Choroid plexus epithelial cell (primary cell): ENCODE data around the gene CEACAM1.

Experiments
- DNase-seq: peaks from one replicate; pipeline ENCODE4 v3.0.0-alpha.2; 2010; ENCODE audit warnings: low read depth
- H3K4me3 ChIP-seq: 2 replicates; pipeline ENCODE4 v1.5.1; 2011; ENCODE audit warnings: low read depth, mild to moderate bottlenecking, control low read depth, low read length, moderate library complexity
- TF ChIP-seq, protein P1 (sequence below): conservative IDR thresholded peaks from 2 replicates; pipeline ENCODE4 v1.5.1; 2011; ENCODE audit warnings: low read depth, mild to moderate bottlenecking, control low read depth, inconsistent platforms, low read length, moderate library complexity

Gene CEACAM1

DNA sequence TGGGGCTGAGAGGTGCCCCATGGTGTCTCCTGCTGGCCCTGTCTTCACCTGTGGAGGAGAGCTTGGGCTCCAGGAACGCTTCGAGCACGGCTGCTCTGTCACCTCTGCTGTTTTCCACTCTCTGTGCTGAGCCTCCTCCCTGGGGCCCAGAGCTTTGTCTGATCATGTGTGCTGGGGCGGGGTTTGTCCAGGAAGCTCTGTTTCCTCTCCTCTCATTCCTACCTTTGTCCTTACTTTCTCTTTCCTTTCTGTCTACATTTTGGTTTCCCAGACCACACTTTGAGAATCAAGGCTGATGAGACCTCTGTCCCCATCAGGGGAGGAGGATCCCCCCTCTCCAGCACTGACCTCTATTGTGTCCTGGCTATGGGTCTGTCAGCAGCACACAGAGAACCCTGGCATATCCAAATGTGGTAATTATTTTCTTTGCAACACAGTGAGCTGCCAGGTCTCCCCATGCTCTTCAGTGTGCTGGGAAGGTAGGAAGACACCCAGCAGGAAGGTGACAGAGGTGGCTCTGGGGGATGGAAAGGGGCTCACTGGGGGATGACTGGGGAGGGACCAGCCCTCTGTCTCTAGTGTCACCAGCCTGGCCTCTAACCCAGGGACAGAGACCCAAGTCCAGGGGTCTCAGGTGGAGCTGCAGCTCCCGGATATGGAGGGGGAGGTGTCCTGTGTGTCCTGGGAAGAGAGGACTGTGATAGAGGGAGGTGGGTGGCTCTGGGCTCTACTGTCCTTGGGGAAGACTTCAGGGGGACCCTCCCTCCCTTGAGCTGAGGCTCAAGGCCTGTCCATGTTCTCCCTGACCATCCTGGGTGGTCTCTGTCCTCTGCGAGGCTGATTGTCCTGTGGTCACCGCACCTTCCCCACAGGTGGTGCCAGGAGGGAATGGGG is at the start of gene CEACAM1:
Gene CEACAM1, minus strand, starts transcription at position 128 of the 894 bp plus-strand sequence. Its CDS starts 107 bp downstream, at position 21.
- TF ChIP-seq, protein P1, sequence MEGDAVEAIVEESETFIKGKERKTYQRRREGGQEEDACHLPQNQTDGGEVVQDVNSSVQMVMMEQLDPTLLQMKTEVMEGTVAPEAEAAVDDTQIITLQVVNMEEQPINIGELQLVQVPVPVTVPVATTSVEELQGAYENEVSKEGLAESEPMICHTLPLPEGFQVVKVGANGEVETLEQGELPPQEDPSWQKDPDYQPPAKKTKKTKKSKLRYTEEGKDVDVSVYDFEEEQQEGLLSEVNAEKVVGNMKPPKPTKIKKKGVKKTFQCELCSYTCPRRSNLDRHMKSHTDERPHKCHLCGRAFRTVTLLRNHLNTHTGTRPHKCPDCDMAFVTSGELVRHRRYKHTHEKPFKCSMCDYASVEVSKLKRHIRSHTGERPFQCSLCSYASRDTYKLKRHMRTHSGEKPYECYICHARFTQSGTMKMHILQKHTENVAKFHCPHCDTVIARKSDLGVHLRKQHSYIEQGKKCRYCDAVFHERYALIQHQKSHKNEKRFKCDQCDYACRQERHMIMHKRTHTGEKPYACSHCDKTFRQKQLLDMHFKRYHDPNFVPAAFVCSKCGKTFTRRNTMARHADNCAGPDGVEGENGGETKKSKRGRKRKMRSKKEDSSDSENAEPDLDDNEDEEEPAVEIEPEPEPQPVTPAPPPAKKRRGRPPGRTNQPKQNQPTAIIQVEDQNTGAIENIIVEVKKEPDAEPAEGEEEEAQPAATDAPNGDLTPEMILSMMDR, result no peak
- no peak within 1 kb of the TSS for H3K4me3 ChIP-seq
- DNase-seq, result peak; percentile 23

DNA sequence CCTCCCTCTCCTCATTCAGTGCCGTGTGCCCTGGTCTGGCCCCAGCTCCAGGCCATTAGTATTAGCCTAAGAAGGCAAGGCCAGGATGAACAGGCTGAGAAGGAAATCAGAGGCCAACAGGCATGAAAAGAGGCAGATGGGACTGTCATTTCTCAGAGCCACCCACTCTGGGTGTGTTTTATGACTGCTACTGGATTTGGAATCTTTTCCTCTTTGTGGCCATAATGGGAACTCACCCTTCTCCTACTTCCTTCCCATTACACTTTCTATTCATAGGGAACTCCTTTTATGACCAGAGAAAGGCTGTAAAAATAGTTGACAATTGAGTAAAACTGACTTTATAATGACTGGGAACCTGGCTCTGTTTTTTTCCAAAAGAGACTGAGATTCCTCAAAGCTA is 48.7 kb upstream of the CEACAM1 start:
- TF ChIP-seq, protein P1, result no peak
- no peak for DNase-seq
- no peak overlapping the region for H3K4me3 ChIP-seq

DNA sequence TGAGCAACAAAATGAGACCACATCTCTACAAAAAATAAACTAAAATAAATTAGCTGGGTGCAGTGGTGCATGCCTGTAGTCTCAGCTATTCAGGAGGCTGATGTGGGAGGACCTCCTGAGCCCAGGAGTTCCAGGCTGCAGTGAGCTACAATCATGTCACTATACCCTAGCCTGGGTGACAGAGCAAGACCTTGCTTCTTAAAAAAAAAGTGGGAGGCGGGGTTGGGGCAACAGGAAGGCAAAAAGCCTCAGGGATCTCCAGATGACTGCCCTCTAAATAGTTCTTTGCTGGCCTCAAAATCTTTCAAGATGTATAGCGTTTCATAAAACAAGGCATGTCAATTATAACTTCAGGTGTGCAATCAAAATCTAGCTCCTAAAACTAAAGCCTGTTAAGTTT is 48.0 kb upstream of the CEACAM1 start:
- TF ChIP-seq, protein P1, result no peak
- no peak for DNase-seq
- H3K4me3 ChIP-seq, result no peak overlapping the region

DNA sequence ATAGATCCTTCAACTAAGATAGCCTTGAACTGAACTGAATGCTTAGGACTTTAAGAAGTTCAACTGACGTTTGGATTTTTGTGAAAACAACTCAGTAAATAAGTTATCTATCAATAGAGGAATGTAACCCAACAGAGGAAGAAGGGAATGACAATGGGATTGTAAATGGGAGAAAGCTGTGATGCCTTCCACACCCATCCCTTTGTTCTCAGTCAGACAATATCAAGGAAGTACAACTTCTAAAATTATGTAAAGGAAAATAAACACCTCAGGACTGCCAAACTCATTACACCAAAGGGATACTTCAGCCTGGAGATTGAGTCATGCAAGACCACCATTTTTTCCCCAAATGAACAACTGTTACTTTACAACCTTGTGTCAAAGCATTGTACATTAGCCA is 45.4 kb upstream of the CEACAM1 start:
- no peak overlapping the region for H3K4me3 ChIP-seq
- TF ChIP-seq, protein P1, result no peak
- no peak for DNase-seq

DNA sequence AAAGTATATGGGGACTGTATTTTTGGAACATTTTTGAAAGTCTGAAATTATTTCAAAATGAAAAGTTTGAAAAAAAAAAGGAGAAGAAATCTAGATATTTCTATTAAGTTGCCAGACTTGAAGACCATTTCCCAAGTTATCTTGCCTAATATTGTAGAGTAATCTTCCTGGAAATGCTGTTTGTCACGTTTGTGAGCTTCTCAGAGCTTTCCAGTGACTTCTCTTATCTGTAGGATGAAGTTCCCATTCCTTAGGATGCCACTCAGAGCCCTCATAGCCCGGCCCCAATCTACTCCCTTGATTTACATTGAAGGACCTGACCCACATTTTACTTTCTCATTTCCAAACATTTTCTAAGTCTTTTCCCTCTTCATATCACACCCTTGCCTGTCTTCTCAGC is 42.8 kb upstream of the CEACAM1 start:
- no peak for DNase-seq
- H3K4me3 ChIP-seq, result no peak overlapping the region
- TF ChIP-seq, protein P1, result no peak

DNA sequence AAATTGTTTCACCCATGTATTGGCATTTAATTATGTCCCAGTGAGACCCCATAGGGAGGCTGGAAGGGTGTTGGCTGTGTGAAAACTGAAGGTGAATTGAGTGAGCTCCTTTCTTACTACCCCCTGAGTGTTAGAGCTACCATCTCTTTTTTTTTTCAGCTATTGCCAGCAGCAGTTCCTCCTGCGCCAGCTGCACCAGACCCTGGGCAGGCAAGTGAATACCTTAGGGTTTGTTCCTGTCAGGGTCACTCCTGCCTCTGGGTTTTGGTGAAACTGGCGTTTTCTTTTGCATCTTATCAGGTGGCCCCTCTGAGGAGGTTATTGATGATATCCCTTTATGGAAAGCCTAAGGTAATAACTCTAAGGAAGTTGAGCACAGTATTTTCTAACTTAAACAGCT is 40.9 kb upstream of the CEACAM1 start:
- H3K4me3 ChIP-seq, result no peak overlapping the region
- DNase-seq, result no peak
- TF ChIP-seq, protein P1, result no peak

DNA sequence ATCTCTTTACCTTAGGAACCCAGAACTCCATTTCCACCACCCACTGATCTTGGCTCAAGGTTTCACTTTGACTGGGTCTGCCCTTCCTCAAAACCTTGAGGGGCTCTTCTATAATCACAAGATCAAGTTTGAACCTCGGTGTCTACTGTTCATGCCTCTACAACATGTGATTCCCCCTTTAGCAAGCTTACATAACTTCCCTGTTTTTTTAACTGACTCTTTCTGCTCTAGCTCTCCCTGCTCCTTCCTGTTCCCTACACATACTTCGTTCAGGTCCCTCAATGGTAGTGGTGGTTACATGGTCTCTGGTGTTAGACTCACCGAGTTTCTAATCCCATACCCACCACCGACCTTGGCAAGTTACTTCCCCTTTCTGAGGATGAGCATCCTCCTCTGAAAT is 39.7 kb upstream of the CEACAM1 start:
- H3K4me3 ChIP-seq, result no peak overlapping the region
- no peak for DNase-seq
- TF ChIP-seq, protein P1, result no peak
